ENCODE measurements around the gene SCCPDH.

DNA sequence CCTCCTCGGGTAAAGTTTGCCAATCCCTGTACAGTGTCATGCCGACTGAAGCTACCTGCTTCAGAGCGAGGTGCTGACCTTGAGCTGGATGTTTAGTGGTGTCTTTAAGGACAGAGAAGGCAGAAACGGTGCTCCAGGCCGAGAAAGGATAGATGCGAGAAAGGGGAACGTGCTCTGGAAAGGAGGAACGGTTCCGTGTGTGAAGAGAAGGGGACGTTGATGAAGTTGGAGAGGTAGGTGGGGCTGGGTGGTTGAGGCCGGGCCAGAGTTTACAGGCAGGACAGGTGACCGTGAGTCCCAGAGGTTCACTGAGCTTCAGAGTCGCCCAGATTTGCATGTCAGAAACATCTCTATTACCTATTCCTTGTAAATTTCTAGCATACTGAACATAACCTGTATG, 90.7 kb downstream of the SCCPDH start:
- TF ChIP-seq, protein P1, sequence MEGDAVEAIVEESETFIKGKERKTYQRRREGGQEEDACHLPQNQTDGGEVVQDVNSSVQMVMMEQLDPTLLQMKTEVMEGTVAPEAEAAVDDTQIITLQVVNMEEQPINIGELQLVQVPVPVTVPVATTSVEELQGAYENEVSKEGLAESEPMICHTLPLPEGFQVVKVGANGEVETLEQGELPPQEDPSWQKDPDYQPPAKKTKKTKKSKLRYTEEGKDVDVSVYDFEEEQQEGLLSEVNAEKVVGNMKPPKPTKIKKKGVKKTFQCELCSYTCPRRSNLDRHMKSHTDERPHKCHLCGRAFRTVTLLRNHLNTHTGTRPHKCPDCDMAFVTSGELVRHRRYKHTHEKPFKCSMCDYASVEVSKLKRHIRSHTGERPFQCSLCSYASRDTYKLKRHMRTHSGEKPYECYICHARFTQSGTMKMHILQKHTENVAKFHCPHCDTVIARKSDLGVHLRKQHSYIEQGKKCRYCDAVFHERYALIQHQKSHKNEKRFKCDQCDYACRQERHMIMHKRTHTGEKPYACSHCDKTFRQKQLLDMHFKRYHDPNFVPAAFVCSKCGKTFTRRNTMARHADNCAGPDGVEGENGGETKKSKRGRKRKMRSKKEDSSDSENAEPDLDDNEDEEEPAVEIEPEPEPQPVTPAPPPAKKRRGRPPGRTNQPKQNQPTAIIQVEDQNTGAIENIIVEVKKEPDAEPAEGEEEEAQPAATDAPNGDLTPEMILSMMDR (IDR thresholded peaks at IDR 0.05), result no peak
- no peak for TF ChIP-seq POLR2AphosphoS5 (IDR thresholded peaks at IDR 0.05)
